Smooth muscle cell (in vitro differentiated cells): ENCODE results near the gene ZNF780A. TPM values are rescaled to one million over a fixed set of nuclear protein-coding genes. Genes with fewer than 3 reads are reported as not detected.
"Not testable (repeated sequence)": the region's sequence is repeated elsewhere in the genome, so short reads cannot be mapped to it uniquely, and the experiment has no call there.

Experiments used
- DNase-seq: peaks from one replicate; lab custom pipeline; 2025; ENCODE audit not compliant: unreplicated experiment; lab: John Stamatoyannopoulos, UW
- H2AFZ ChIP-seq: fragments of 200-600 bp; sonication (generic); 2 replicates; pipeline ENCODE4 v1.6.0; 2016; ENCODE audit warnings: antibody characterized with exemption, low read depth, mild to moderate bottlenecking
- H3F3A ChIP-seq: fragments of 200-600 bp; sonication (generic); 2 replicates; pipeline ENCODE4 v1.6.0; 2017; ENCODE audit warnings: antibody characterized with exemption, low read depth
- H3K27ac ChIP-seq: fragments of 200-600 bp; sonication (generic); 2 replicates; pipeline ENCODE4 v1.5.1; 2016; ENCODE audit warnings: low read depth, mild to moderate bottlenecking
- H3K27me3 ChIP-seq: fragments of 200-600 bp; sonication (generic); 2 replicates; pipeline ENCODE4 v1.6.1; 2016; ENCODE audit warnings: low read depth, mild to moderate bottlenecking
- H3K36me3 ChIP-seq: fragments of 200-600 bp; sonication (generic); 2 replicates; pipeline ENCODE4 v1.5.1; 2016; ENCODE audit warnings: low read depth
- H3K4me1 ChIP-seq: fragments of 200-600 bp; sonication (generic); 2 replicates; pipeline ENCODE4 v1.5.1; 2016; ENCODE audit warnings: low read depth
- H3K4me2 ChIP-seq: fragments of 200-600 bp; sonication (generic); 2 replicates; pipeline ENCODE4 v1.6.0; 2016; ENCODE audit warnings: mild to moderate bottlenecking
- H3K4me3 ChIP-seq: fragments of 200-600 bp; sonication (generic); 2 replicates; pipeline ENCODE4 v1.5.1; 2016; ENCODE audit warnings: mild to moderate bottlenecking
- H3K79me2 ChIP-seq: fragments of 200-600 bp; sonication (generic); 2 replicates; pipeline ENCODE4 v1.6.0; 2016; ENCODE audit warnings: low read depth, mild to moderate bottlenecking
- H3K9ac ChIP-seq: fragments of 200-600 bp; sonication (generic); 2 replicates; pipeline ENCODE4 v1.6.0; 2016; ENCODE audit warnings: low read depth
- H3K9me3 ChIP-seq: fragments of 200-600 bp; sonication (generic); replicated peaks from 2 replicates; pipeline ENCODE4 v1.5.1; 2016; ENCODE audit warnings: low read depth
- H4K20me1 ChIP-seq: fragments of 200-600 bp; sonication (generic); 2 replicates; pipeline ENCODE4 v1.6.0; 2016; ENCODE audit warnings: low read depth
- WGBS: methylation state at CpG from one replicate; pipeline ENCODE4 v1.1.7; 2016; ENCODE audit warnings: low lambda C conversion rate; 5-methylcytosine and 5-hydroxymethylcytosine counted together
- polyA plus RNA-seq: library from polyadenylated mRNA; unstranded; fragments of >200 nt; fragmentation: Nextera tagmentation; extraction: Ambion mirVana; gene quantifications from 2 replicates; pipeline ENCODE4 v1.2.1, GENCODE V29; 2016
- total RNA-seq: library from RNA; depleted of rRNA; stranded (reverse); fragments of >200 nt; gene quantifications from 2 replicates; pipeline ENCODE4 v1.2.3, GENCODE V29; 2014
- TF ChIP-seq, protein P1 (sequence below): fragments of 200-600 bp; sonication (generic); IDR thresholded peaks from 2 replicates; pipeline ENCODE4 v1.5.1; 2017; ENCODE audit warnings: borderline replicate concordance, mild to moderate bottlenecking, antibody characterized with exemption; ENCODE audit not compliant: insufficient read depth, poor library complexity, severe bottlenecking

Gene ZNF780A
- total and polyA plus RNA-seq, 2 experiments from 2014 or later = 4.4 to 5.2 TPM

GRCh38 chr19:40128991-40129390, 38.2 kb upstream of the ZNF780A start:
- DNase-seq = no peak
- H3K9ac ChIP-seq = no peak overlapping the region
- H3K9me3 ChIP-seq = no peaks in the 10 kb centered on the region
- H3K27ac ChIP-seq = no peak overlapping the region
- H3K27me3 ChIP-seq = no peaks in the 10 kb centered on the region
- no peaks in the 10 kb centered on the region for H3F3A ChIP-seq
- H3K36me3 ChIP-seq = no peaks in the 10 kb centered on the region
- H3K4me2 ChIP-seq = no peak overlapping the region
- TF ChIP-seq, protein P1, sequence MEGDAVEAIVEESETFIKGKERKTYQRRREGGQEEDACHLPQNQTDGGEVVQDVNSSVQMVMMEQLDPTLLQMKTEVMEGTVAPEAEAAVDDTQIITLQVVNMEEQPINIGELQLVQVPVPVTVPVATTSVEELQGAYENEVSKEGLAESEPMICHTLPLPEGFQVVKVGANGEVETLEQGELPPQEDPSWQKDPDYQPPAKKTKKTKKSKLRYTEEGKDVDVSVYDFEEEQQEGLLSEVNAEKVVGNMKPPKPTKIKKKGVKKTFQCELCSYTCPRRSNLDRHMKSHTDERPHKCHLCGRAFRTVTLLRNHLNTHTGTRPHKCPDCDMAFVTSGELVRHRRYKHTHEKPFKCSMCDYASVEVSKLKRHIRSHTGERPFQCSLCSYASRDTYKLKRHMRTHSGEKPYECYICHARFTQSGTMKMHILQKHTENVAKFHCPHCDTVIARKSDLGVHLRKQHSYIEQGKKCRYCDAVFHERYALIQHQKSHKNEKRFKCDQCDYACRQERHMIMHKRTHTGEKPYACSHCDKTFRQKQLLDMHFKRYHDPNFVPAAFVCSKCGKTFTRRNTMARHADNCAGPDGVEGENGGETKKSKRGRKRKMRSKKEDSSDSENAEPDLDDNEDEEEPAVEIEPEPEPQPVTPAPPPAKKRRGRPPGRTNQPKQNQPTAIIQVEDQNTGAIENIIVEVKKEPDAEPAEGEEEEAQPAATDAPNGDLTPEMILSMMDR = no peak
- H2AFZ ChIP-seq = no peak overlapping the region
- no peaks in the 10 kb centered on the region for H3K79me2 ChIP-seq
- H4K20me1 ChIP-seq = no peaks in the 10 kb centered on the region
- H3K4me3 ChIP-seq = no peak overlapping the region
- no peaks in the 10 kb centered on the region for H3K4me1 ChIP-seq

- Histone ChIP-seq H3K9me3 (no peaks in the 10 kb centered on the region), H2AFZ (no peak overlapping the region), H4K20me1 (no peaks in the 10 kb centered on the region), H3F3A (no peaks in the 10 kb centered on the region), H3K4me3 (no peak overlapping the region), H3K27ac (no peak overlapping the region), H3K4me1 (no peaks in the 10 kb centered on the region), H3K4me2 (no peak overlapping the region), H3K27me3 (no peaks in the 10 kb centered on the region), H3K9ac (no peak overlapping the region), H3K36me3 (no peaks in the 10 kb centered on the region), H3K79me2 (no peaks in the 10 kb centered on the region)
- DNase-seq = no peak
- TF ChIP-seq, protein P1 = no peak
- WGBS = 85% methylated on average over 4 of the region's 4 CpGs
Observed at GRCh38 chr19:40119380-40119779, 28.6 kb upstream of the ZNF780A start.

- not testable (repeated sequence) for H4K20me1 ChIP-seq, H3K4me3 ChIP-seq, H3K4me1 ChIP-seq, H3K79me2 ChIP-seq, H3K4me2 ChIP-seq, H3K27ac ChIP-seq, H3K9ac ChIP-seq, H3F3A ChIP-seq, H3K36me3 ChIP-seq, H3K9me3 ChIP-seq, H3K27me3 ChIP-seq, H2AFZ ChIP-seq, DNase-seq
- WGBS = 98% methylated on average over 8 of the region's 25 CpGs
Observed at GRCh38 chr19:40118638-40119037, 27.9 kb upstream of the ZNF780A start.

DNA sequence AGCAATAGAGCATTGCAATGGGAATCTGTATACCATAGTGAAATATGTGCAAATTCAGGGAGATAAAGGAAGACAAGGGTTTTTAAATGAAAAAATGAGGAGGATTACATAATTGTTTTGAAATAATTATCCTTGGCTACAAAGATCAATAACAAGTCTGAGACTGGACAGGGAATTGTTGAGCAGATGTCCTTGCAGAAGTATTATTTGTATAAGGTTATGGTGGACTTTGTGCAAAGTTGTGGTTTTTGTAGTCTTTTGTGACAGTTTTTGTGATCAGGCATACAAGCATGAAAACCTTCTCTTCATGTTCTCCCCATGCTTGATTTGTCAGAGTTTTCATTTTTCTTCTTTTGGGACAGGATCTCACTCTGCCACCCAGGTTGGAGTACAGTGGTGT, 25.3 kb upstream of the ZNF780A start:
- TF ChIP-seq, protein P1 = no peak
- Histone ChIP-seq H3K4me1 (no peaks in the 10 kb centered on the region), H3K36me3 (no peaks in the 10 kb centered on the region), H3K4me2 (no peak overlapping the region), H3K9ac (no peak overlapping the region), H4K20me1 (no peaks in the 10 kb centered on the region), H3K4me3 (no peak overlapping the region), H3K79me2 (no peaks in the 10 kb centered on the region), H2AFZ (no peak overlapping the region), H3K27ac (no peak overlapping the region), H3K9me3 (no peaks in the 10 kb centered on the region), H3K27me3 (no peaks in the 10 kb centered on the region), H3F3A (no peaks in the 10 kb centered on the region)
- DNase-seq = no peak

DNA sequence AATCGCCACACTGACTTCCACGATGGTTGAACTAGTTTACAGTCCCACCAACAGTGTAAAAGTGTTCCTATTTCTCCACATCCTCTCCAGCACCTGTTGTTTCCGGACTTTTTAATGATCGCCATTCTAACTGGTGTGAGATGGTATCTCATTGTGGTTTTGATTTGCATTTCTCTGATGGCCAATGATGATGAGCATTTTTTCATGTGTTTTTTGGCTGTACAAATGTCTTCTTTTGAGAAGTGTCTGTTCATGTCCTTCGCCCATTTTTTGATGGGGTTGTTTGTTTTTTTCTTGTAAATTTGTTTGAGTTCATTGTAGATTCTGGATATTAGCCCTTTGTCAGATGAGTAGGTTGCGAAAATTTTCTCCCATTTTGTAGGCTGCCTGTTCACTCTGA, 23.4 kb upstream of the ZNF780A start:
- not testable (repeated sequence) for H3K4me3 ChIP-seq, H4K20me1 ChIP-seq, H3K4me1 ChIP-seq, DNase-seq, H3K9me3 ChIP-seq, H3K27me3 ChIP-seq, H3K9ac ChIP-seq, H3K27ac ChIP-seq, H3K79me2 ChIP-seq, H3K36me3 ChIP-seq, H2AFZ ChIP-seq, H3F3A ChIP-seq, H3K4me2 ChIP-seq
- WGBS = 95% methylated on average over 5 of the region's 6 CpGs

- WGBS = 52% methylated on average over 4 of the region's 4 CpGs
- not testable (repeated sequence) for H3K4me1 ChIP-seq, H2AFZ ChIP-seq, H3K4me3 ChIP-seq, H3K27me3 ChIP-seq, H3K36me3 ChIP-seq, H3K9me3 ChIP-seq, H3K79me2 ChIP-seq, H4K20me1 ChIP-seq, DNase-seq, H3F3A ChIP-seq, H3K9ac ChIP-seq, H3K27ac ChIP-seq, H3K4me2 ChIP-seq
Observed at GRCh38 chr19:40112271-40112670, 21.5 kb upstream of the ZNF780A start.
